ENCODE results near the gene IKBIP. TPM values are rescaled to one million over a fixed set of nuclear protein-coding genes. Genes with fewer than 3 reads are reported as not detected.
"Not testable (repeated sequence)": the region's sequence is repeated elsewhere in the genome, so short reads cannot be mapped to it uniquely, and the experiment has no call there.

IKBIP gene
- total and polyA plus RNA-seq, 2 donors (not counting 1 experiment from before 2014, with no cell fraction given), result 1.7 to 12.0 TPM

GRCh38 chr12:98645572-98646067, 1.0 kb upstream of the IKBIP start:
- Histone ChIP-seq H3K27me3 (replicated peaks in 1 of 4; ENCODE audit: control extremely low read depth in 1 of 4, control insufficient read depth in 3 of 4, insufficient read depth in 4 of 4, low read length in 3 of 4) (no peaks in the 10 kb centered on the region), H3K4me2 (replicated peaks; ENCODE audit: low read depth, low read length, poor library complexity, severe bottlenecking) (peak overlapping the region; percentile 95), H3K4me1 (ENCODE audit: control insufficient read depth in 2 of 2, insufficient read depth in 2 of 2, low read length in 2 of 2) (peaks cover 13 to 14% of the 10 kb centered on the region in 2 donors), H3K79me2 (ENCODE audit: control insufficient read depth, insufficient read depth, low read length) (peaks cover 59% of the 10 kb centered on the region), H3K27ac (ENCODE audit: low read length in 2 of 2) (peak overlapping the region; percentile 50 to 84), H2AFZ (ENCODE audit: insufficient read depth, low read depth, low read length, poor library complexity, severe bottlenecking) (peak overlapping the region; percentile 95), H3K9ac (ENCODE audit: low read length) (peak overlapping the region; percentile 89), H3K9me3 (ENCODE audit: control extremely low read depth in 1 of 3, control insufficient read depth in 2 of 3, insufficient read depth in 1 of 3, low read length in 2 of 3) (no peaks in the 10 kb centered on the region), H3K36me3 (replicated peaks in 1 of 2; ENCODE audit: control extremely low read depth in 1 of 2, control insufficient read depth in 1 of 2, extremely low read depth in 1 of 2, insufficient read depth in 2 of 2, low read length in 1 of 2) (peaks cover 11% of the 10 kb centered on the region in 2 experiments), H3K4me3 (ENCODE audit: control extremely low read depth in 1 of 5, extremely low read depth in 1 of 5, insufficient read depth in 1 of 5, low read depth in 2 of 5, low read length in 4 of 5) (peak overlapping the region; percentile 84 to 99 (median 92)), H4K20me1 (ENCODE audit: control insufficient read depth, insufficient read depth, low read length, poor library complexity, severe bottlenecking) (no peaks in the 10 kb centered on the region)
- H3K27ac Mint-ChIP-seq, result peak overlapping the region; percentile 92
- ATAC-seq (ENCODE audit: low read depth) (no peak), DNase-seq (peak; percentile 53)
- intact Hi-C loops (cut with micrococcal nuclease), result loop anchor here (1.0 to 2.0 kb wide), 5 partner anchors 9 to 1739 kb away; partner anchors contain the start of genes BLTP3B and NEDD1
- H3K4me1 Mint-ChIP-seq, result peaks cover 23% of the 10 kb centered on the region
- ChIA-PET POLR2A (interaction anchor here (1.6 to 3.2 kb wide), 2 partner anchors 33 to 52 kb away, joined by 3 to 21 read pairs; partner anchors contain the start of gene SLC25A3), CTCF (interaction anchor here (0.7 to 4.9 kb wide), 5 partner anchors 31 to 155 kb away, joined by 3 to 29 read pairs (median 7); partner anchors contain the start of gene SLC25A3)
- WGBS (ENCODE audit: insufficient coverage), result under 1% methylated on average over 23 of the region's 24 CpGs
- H3K27me3 Mint-ChIP-seq, result no peaks in the 10 kb centered on the region
- H3K9me3 Mint-ChIP-seq (ENCODE audit: insufficient read depth), result no peaks in the 10 kb centered on the region
- peak overlapping the region; percentile 96 for H3K4me3 Mint-ChIP-seq
- TF ChIP-seq EZH2 (IDR thresholded peaks at IDR 0.05; ENCODE audit: borderline replicate concordance, insufficient read depth, low read depth, low read length, poor library complexity, severe bottlenecking), result no peak
- TF ChIP-seq CTCF (IDR thresholded peaks at IDR 0.05), result no peak

- ATAC-seq (ENCODE audit: low read depth) (peak; percentile 6), DNase-seq (no peak)
- Mint-ChIP-seq H3K4me3 (peak overlapping the region; percentile 96), H3K4me1 (peaks cover 23% of the 10 kb centered on the region), H3K27me3 (no peaks in the 10 kb centered on the region), H3K27ac (peak overlapping the region; percentile 98), H3K9me3 (ENCODE audit: insufficient read depth) (no peaks in the 10 kb centered on the region)
- H3K79me2 ChIP-seq (ENCODE audit: control insufficient read depth, insufficient read depth, low read length), result peaks cover 66% of the 10 kb centered on the region
- intact Hi-C loops (cut with micrococcal nuclease), result loop anchor here (1.0 to 2.0 kb wide), 7 partner anchors 8 to 1738 kb away; partner anchors contain the start of genes BLTP3B, NEDD1 and SLC25A3
- H3K9ac ChIP-seq (ENCODE audit: low read length), result peak overlapping the region; percentile 89
- peak overlapping the region; percentile 95 for H2AFZ ChIP-seq (ENCODE audit: insufficient read depth, low read depth, low read length, poor library complexity, severe bottlenecking)
- TF ChIP-seq EZH2 (IDR thresholded peaks at IDR 0.05; ENCODE audit: borderline replicate concordance, insufficient read depth, low read depth, low read length, poor library complexity, severe bottlenecking), result no peak
- TF ChIP-seq CTCF (IDR thresholded peaks at IDR 0.05), result peak; percentile 24
- H3K4me1 ChIP-seq (ENCODE audit: control insufficient read depth in 2 of 2, insufficient read depth in 2 of 2, low read length in 2 of 2), result peaks cover 13 to 14% of the 10 kb centered on the region in 2 donors
- no peaks in the 10 kb centered on the region for H3K9me3 ChIP-seq (ENCODE audit: control extremely low read depth in 1 of 3, control insufficient read depth in 2 of 3, insufficient read depth in 1 of 3, low read length in 2 of 3)
- H3K27ac ChIP-seq (ENCODE audit: low read length in 2 of 2), result peak overlapping the region; percentile 77 to 84
- H4K20me1 ChIP-seq (ENCODE audit: control insufficient read depth, insufficient read depth, low read length, poor library complexity, severe bottlenecking), result no peaks in the 10 kb centered on the region
- H3K4me3 ChIP-seq (ENCODE audit: control extremely low read depth in 1 of 5, extremely low read depth in 1 of 5, insufficient read depth in 1 of 5, low read depth in 2 of 5, low read length in 4 of 5), result peak overlapping the region; percentile 78 to 99 (median 92)
- peaks cover 3 to 4% of the 10 kb centered on the region in 2 experiments for H3K36me3 ChIP-seq (replicated peaks in 1 of 2; ENCODE audit: control extremely low read depth in 1 of 2, control insufficient read depth in 1 of 2, extremely low read depth in 1 of 2, insufficient read depth in 2 of 2, low read length in 1 of 2)
- ChIA-PET POLR2A (interaction anchor here (0.6 to 3.2 kb wide), 4 partner anchors 37 to 129 kb away, joined by 3 to 21 read pairs (median 6); partner anchors contain the start of genes SLC25A3 and TMPO), CTCF (interaction anchor here (1.1 to 4.9 kb wide), 5 partner anchors 18 to 77 kb away, joined by 3 to 29 read pairs (median 5); partner anchors contain the start of gene SLC25A3)
- peak overlapping the region; percentile 95 for H3K4me2 ChIP-seq (replicated peaks; ENCODE audit: low read depth, low read length, poor library complexity, severe bottlenecking)
- no peaks in the 10 kb centered on the region for H3K27me3 ChIP-seq (replicated peaks in 1 of 4; ENCODE audit: control extremely low read depth in 1 of 4, control insufficient read depth in 3 of 4, insufficient read depth in 4 of 4, low read length in 3 of 4)
- WGBS (ENCODE audit: insufficient coverage), result 0% methylated on average over 20 of the region's 20 CpGs
Observed at GRCh38 chr12:98644433-98644711, 216 bp downstream of the IKBIP start.

GRCh38 chr12:98642801-98643200, 1.8 kb downstream of the IKBIP start:
- Histone ChIP-seq H3K4me2 (replicated peaks; ENCODE audit: low read depth, low read length, poor library complexity, severe bottlenecking) (peak overlapping the region; percentile 95), H3K4me1 (ENCODE audit: control insufficient read depth in 2 of 2, insufficient read depth in 2 of 2, low read length in 2 of 2) (peaks cover 13 to 14% of the 10 kb centered on the region in 2 donors), H3K79me2 (ENCODE audit: control insufficient read depth, insufficient read depth, low read length) (peaks cover 68% of the 10 kb centered on the region)
- ChIA-PET POLR2A (interaction anchor here (0.7 kb wide), 1 partner anchor 94 kb away, joined by 5 read pairs; no protein-coding TSS in a partner anchor), CTCF (interaction anchor here (0.8 to 4.9 kb wide), 3 partner anchors 9 to 49 kb away, joined by 3 to 29 read pairs (median 4); partner anchors contain the start of gene SLC25A3)
- H3K27me3 ChIP-seq (replicated peaks in 1 of 4; ENCODE audit: control extremely low read depth in 1 of 4, control insufficient read depth in 3 of 4, insufficient read depth in 4 of 4, low read length in 3 of 4); ATAC-seq (ENCODE audit: low read depth); H3K9me3 Mint-ChIP-seq (ENCODE audit: insufficient read depth); H3K27ac ChIP-seq (ENCODE audit: low read length in 2 of 2); H3K27me3 Mint-ChIP-seq; H3K9ac ChIP-seq (ENCODE audit: low read length); H3K4me3 ChIP-seq (ENCODE audit: control extremely low read depth in 1 of 5, extremely low read depth in 1 of 5, insufficient read depth in 1 of 5, low read depth in 2 of 5, low read length in 4 of 5); H4K20me1 ChIP-seq (ENCODE audit: control insufficient read depth, insufficient read depth, low read length, poor library complexity, severe bottlenecking); H3K9me3 ChIP-seq (ENCODE audit: control extremely low read depth in 1 of 3, control insufficient read depth in 2 of 3, insufficient read depth in 1 of 3, low read length in 2 of 3); H3K36me3 ChIP-seq (replicated peaks in 1 of 2; ENCODE audit: control extremely low read depth in 1 of 2, control insufficient read depth in 1 of 2, extremely low read depth in 1 of 2, insufficient read depth in 2 of 2, low read length in 1 of 2); H2AFZ ChIP-seq (ENCODE audit: insufficient read depth, low read depth, low read length, poor library complexity, severe bottlenecking); DNase-seq; intact Hi-C loops (cut with micrococcal nuclease): not testable (repeated sequence)
- WGBS (ENCODE audit: insufficient coverage), result 83% methylated on average over 1 of the region's 5 CpGs
- peak overlapping the region; percentile 61 for H3K27ac Mint-ChIP-seq
- H3K4me3 Mint-ChIP-seq, result peak overlapping the region; percentile 61
- peaks cover 23% of the 10 kb centered on the region for H3K4me1 Mint-ChIP-seq

Data from B cell (primary cell).